Activated T-cell treated with anti-CD3 and anti-CD28 coated beads for 24 hours (primary cell): ENCODE results near the gene AHI1.
"Not testable (repeated sequence)": the region's sequence is repeated elsewhere in the genome, so short reads cannot be mapped to it uniquely, and the experiment has no call there.

Experiments
- DNase-seq: peaks from one replicate; pipeline ENCODE4 v3.0.0-alpha.2; 2020; ENCODE audit warnings: low read depth

The AHI1 gene

DNA sequence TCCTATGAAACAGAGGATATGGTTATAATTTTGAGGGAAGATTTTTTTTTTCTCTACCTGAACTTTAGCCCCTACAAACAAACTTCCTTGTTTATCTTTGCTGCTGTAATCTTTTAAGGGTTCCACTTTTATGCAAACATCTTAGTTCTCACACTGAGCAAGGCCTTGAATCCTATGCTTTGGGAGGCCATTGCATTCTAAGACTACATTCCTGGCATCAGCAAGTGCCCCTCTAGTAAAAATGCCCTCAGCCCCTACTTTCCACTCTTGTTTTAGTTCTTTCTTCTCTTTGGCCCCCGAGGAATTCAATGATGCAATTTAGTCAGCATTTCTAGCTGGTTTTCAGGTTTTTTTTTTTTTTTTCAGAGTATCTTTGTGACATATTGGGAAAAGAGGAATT, 8.1 kb upstream of the AHI1 start:
- DNase-seq: no peak

- DNase-seq: no peak
Measured at GRCh38 chr6:135505222-135505621, 7.7 kb upstream of the AHI1 start.

DNA sequence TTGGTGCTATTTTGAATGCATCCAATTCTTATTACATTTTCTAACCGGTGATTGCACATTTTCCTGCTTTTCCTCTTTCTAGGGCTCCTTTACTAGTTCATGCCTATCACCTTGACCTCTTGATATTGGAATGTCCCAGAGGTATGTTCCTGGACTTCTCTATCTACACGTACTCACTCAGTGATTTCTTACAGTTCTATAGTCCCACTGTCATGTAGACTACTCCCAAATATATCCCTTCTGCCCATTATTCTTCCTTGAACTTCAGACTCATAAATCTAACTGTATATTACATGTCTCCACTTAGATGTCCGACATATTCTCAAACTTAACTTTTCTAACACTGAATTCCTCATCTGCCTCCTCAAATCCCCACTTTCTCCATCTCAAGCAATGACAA, 7.2 kb upstream of the AHI1 start:
- no peak for DNase-seq

GRCh38 chr6:135503703-135504475, 6.3 kb upstream of the AHI1 start:
- DNase-seq: no peak

DNA sequence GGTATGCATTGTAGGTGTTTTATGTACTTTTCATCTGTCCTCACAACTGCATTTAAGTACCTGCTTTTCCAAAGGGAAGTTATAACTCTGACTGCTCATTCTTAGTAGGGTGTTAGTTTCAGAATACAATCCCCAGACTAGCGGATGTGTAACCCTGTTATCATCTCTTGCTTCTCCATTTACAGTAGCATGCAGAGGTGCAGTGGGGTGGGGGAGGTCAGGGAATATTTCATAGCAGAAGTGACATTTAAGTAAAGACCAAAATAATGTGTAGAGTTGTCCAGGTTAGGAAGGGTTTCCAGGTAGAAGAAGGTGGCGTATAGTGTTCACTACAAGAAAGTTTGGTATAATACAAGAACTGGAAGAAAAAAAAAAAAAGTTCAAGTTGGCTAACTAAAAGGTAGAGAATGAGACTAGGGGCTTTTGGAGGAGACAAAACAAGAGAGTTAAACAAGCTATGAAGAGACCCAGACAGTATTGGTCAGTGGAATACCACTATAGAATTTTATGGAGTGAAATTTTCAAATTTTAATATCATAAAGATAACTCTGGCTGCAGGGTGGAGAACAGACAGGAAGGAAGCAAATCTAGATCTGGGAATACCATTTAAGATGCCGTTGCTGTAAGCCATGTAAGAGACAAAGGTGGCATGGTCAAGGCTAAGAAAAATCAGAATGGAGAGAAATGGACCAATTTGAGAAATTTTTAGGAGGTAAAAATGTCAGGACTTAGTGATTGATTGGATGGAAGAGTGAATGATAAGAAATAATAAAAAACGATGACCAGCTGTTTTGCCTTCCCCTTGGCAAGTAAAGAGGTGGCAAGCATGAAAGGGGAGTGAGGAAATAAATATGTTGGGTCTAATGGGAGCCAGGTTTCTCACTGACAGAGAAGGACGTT, 2.2 kb upstream of the AHI1 start:
- no peak for DNase-seq

DNA sequence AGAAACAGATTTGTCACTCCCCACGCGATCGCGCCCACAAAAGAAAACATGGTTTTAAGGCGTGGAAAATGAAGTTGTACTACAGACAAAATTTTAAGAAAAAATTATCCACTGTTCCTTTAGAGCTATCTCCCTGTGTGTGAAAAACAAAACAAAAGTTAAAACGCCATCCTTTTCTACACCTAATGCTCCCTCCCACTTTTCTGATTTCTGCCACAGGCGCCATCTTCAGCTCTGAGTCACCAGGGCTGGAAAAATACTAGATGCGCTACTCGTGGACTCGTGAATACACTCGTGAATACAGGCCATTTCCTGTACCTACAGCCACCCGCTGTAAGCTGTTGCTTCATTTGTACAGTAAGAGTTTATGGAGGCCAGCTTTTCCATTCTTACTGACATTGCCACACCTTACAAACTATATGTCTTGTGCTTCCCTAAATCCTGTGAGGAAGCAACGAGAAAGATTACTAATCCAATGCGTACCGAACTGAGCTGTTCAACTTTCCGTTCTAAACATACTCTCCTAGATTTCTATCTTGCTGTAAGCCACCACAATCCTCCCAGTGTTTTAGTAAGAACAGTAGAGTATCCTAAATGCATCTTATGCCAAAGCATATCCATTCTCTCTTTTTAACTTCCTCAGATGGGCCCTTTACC, 773 bp upstream of the AHI1 start:
- DNase-seq: peak; percentile 60

DNA sequence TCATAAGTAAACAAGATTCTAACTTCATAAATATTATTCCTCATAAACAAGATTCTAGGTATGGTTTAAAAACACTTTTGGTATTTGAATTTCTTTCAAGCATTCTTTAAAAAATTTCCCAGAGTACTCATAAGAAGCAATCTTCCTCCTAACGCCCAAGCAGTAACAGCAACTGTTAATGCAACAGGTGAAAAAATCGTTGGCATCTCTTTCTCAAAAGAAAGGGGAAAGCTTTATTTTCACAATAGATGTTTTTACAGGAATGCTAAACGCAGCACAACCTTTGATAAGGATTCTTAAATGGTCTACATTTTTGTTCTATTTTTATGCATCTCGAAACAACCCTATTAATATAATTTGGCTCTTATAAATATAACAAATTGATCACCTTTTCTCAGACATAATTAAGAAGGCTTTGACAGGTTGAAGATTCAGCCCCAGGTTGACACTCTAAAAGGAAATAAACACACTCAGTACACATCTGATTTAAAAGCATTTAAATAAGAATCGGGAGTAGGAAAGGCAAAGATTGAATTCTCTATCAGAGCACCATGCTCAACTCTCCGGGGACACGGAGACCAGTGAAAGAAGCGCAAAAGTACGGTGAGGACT, 634 bp downstream of the AHI1 start:
- DNase-seq: no peak

GRCh38 chr6:135493218-135493961, 4.2 kb downstream of the AHI1 start:
- no peak for DNase-seq

- no peak for DNase-seq
Measured at GRCh38 chr6:135490381-135490780, 7.2 kb downstream of the AHI1 start.

- DNase-seq: no peak
Measured at GRCh38 chr6:135488023-135488422, 9.5 kb downstream of the AHI1 start.

- DNase-seq: not testable (repeated sequence)
Measured at GRCh38 chr6:135483903-135484302, 13.6 kb downstream of the AHI1 start.

DNA sequence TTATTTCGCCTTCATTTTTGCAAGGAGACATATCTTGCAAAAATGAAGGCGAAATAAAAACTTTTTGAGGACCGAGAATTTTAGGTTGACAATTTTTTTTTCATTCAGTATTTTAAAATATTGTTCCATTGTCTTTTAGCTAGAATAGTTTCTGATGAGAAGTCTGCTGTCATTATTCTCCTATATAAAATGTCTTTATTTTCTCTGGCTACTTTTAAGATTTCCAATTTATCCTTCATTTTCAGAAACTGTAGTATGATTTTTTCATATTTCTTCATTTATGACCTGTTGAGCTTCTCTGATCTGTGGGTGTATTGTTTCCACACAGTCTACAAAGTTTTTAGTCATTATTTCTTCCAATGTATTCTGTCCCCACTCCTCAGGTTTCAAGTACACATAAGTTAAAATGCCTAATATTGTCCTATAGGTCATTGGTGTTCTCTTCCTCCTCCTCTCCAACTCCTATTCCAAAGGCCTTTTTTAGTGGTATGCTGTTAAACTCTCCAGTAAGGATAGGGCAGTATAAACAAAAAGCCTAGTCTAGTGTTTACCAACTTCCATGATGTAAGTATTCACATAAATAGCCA, 15.7 kb downstream of the AHI1 start:
- DNase-seq: no peak

DNA sequence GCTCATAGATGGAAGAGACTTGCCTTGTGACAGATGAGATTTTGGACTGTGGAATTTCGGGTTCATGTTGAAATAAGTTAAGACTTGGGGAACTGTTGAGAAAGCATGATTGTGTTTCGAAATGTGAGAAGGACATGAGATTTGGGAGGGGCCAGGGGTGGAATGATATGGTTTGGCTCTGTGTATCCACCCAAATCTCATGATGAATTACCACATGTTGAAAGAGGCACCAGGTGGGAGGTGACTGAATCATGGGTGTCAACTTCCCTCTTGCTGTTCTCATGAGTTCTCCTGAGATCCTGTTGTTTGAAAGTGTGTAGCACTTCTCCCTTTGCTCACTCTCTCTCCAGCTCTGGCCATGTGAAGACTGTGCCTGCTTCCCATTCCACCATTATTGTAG, 17.9 kb downstream of the AHI1 start:
- DNase-seq: no peak

GRCh38 chr6:135478626-135479025, 18.9 kb downstream of the AHI1 start:
- DNase-seq: no peak

- no peak for DNase-seq
Measured at GRCh38 chr6:135475292-135475886, 22.2 kb downstream of the AHI1 start.

- DNase-seq: no peak
Measured at GRCh38 chr6:135474362-135474761, 23.2 kb downstream of the AHI1 start.

GRCh38 chr6:135465903-135466302, 31.6 kb downstream of the AHI1 start:
- DNase-seq: no peak

DNA sequence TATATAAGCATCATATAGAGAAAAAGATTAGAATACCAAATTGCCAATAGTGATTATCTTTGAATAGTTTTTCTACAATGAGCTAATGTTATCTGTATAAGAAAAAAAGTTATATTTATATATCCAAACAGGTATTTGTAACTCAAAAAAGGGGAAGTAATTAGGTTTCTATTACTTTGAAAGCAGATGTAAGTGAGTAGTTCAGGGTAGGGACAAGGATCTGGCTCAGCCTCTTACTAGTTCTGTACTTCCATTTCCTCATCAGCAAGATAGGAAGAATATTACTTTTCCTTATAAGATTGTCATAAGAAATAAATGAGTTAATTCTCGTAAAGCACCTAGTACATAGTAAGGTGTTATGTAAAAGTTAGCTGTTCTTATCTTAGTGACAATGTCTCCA, 32.2 kb downstream of the AHI1 start:
- DNase-seq: no peak

GRCh38 chr6:135464634-135465033, 32.9 kb downstream of the AHI1 start:
- no peak for DNase-seq

DNA sequence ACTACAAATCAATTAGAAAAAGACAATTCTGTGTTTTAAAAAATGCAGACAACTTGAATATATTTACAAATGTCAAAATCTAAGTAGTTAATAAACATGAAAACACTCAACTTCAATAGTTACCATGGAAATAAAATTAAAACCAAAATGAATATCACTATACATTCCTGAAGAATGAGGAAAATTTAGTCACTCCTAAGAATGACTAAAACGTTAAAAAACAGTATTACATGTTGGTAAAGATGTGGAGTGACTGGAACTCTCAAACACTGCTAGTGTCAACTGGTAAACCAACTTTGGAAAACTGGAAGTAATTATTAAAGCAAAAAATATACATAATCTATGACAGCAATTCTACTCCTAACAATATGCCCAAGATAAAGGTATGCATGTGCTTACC, 36.3 kb downstream of the AHI1 start:
- no peak for DNase-seq

GRCh38 chr6:135458051-135458450, 39.5 kb downstream of the AHI1 start:
- no peak for DNase-seq
